ENCODE measurements around the gene REC114.

REC114 gene

DNA sequence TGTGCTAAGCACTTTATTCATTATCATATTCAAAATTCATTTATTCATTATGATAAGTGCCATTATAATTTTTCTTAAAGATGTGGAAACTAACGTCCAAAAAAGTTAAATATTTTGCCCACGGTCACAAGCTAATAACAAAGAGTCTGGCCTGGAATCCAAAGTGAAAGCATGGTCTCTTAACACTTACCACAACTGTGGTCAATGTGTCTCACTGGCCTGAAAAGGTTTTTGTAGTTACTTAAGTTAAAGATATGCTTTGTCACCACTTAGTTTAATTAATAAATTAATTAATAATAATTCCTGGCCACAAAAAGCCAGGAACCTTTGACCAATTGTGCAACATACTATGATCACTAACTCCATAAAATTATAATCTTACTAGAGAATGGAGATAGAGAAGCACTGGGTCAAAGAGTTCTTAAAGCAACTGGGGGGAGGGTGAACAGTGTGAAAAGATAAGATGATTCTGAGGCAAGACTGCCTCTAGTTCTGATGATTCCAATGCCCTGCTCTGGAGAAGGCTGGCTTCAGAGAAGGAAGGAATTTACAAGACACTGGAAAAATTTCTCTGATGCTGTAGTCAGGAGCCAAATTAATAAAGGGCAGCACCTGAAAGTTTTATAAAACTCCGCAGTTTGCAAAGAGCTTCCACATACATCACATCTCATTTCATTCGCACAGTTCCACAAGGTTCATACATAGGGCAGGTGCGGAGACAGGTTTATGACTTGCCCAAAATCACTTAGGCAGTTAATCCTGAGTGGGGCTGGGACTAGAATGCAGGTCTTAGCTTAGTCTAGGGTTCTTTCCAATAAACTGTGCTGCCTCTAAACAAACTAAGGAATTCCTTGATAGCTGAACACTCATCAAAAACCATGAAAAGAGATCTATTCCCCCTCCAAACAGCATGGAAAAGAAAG, 157.7 kb downstream of the REC114 start:
- TF ChIP-seq, protein P1, sequence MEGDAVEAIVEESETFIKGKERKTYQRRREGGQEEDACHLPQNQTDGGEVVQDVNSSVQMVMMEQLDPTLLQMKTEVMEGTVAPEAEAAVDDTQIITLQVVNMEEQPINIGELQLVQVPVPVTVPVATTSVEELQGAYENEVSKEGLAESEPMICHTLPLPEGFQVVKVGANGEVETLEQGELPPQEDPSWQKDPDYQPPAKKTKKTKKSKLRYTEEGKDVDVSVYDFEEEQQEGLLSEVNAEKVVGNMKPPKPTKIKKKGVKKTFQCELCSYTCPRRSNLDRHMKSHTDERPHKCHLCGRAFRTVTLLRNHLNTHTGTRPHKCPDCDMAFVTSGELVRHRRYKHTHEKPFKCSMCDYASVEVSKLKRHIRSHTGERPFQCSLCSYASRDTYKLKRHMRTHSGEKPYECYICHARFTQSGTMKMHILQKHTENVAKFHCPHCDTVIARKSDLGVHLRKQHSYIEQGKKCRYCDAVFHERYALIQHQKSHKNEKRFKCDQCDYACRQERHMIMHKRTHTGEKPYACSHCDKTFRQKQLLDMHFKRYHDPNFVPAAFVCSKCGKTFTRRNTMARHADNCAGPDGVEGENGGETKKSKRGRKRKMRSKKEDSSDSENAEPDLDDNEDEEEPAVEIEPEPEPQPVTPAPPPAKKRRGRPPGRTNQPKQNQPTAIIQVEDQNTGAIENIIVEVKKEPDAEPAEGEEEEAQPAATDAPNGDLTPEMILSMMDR (IDR thresholded peaks at IDR 0.05), result no peak

DNA sequence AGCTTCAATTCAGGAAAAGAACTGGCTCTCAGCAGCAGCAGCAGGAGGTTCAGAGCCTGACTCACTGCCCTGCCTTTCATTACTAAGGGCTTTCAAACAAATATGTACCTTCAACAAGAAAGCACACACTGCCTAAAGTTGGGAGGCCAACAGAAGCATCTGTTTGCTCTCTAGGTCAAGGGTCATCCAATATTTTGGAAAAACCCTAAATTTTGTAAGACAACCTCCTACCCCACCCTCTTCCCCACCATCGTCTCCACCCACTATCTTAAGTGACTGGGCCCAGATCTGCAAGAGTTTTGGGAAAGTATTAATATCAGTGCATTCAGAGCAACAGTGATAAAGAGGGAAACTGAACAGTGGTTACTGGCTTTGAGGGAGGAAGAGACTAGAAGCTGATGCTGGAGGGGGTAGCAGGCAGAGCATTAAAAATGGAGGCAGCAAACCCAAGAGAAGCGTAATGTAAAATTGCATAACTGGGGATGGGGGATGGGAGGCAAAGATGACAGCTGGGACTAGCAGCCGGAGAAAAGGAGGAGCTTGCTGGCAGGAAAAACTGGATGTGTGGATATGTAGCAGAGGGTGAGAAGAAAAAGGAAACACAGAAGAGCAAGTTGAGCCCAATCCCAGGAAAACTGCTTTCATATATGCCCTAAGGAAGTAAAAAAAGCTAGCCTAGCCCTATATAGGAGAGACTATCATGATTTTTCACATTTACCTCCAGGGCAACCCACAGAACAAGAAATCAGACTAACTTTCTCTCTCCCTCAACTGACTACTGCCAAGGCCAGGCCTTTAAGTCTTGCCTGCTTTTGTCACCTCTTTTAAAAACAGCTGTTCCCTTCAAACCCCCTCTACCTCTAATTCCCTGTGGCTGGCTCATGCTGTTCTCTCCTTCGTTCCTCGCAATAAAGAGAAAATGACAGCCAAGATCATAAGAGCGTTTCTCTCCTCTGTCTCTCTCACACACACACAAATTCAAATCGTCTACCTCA, 158.8 kb downstream of the REC114 start:
- TF ChIP-seq, protein P1 (IDR thresholded peaks at IDR 0.05), result no peak

DNA sequence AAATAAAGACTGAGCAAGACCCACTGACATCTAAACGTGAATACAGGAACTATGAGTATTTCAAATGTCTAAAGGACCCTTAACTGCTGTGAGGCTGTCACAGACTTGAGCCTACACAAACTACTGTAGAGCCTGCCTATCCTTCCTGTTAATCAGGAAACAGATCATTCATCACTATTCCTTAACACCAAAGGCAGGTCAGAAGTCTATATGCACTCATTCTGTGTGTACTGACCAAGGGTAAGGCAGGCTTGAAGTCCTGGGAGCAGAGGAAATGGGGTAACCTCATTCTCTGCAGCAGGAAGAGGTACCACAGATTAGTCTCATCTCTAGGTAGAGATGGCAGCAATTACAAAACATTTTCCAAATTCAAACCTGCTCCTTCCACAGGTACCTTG, 159.5 kb downstream of the REC114 start:
- TF ChIP-seq, protein P1 (IDR thresholded peaks at IDR 0.05), result no peak

DNA sequence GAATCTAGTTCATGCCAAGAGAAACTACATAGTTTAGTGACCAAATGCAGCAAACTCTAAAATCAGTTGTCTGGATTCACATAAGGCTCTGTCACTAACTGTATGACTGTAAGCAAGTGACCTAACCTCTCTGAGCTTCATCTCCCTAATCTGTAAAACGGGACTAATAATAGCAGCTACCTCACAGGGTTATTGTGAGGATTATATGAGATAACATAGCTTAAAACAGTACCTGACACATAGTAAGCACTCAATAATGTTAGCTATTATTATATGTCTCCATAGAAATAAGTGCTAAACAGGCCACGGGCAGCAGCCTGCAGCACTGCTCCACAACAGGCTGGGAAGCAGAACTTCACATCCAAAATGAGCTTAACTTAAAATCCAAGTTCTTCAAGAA, 160.0 kb downstream of the REC114 start:
- TF ChIP-seq, protein P1 (IDR thresholded peaks at IDR 0.05), result no peak

DNA sequence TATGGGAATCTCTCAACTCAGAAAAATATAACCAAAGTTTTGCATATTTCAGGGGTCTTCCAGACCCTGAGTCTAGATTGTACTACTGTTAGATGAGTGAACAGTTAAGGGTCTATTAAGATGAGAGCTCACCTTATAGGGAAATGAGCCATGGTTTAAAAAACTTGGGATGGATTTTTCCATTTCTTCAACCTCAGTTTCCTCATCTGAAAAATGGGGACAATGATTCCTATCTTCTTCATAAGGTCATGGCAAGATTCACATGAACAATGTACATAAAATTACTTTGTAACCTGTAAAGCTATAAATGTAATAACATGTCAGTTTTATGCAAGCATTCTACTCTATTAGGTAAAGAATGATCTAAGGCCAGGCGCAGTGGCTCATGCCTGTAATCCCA, 161.5 kb downstream of the REC114 start:
- TF ChIP-seq, protein P1 (IDR thresholded peaks at IDR 0.05), result no peak

DNA sequence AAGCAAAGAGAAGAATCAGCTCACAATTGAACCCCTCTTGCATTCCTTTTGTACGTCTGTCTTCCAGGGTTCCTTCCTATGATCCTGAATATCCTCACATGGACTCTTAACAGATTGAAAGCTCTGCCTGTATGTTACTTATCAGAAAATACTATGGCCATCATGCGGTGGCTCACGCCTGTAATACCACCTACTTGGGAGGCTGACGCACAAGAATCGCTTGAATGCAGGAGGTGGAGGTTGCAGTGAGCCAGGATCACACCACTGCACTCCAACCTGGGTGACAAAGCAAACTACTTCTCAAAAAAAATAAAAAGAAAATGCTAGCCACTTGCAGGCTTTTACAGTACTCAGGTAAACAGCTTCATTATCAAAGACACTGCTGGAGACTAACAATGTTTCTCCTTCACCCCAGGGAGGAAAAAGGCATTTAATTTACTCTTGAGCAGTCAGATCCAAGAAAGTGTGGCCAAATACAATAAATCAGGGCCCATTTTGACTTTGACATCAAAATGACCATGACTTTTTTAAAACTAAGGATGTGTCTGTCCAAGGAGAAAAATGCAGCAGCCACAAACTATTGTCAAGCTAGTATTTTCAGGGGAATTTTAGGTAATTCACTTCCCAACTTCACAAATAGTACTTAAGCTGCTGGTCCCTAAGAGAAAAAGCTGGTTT, 162.9 kb downstream of the REC114 start:
- TF ChIP-seq, protein P1 (IDR thresholded peaks at IDR 0.05), result no peak

DNA sequence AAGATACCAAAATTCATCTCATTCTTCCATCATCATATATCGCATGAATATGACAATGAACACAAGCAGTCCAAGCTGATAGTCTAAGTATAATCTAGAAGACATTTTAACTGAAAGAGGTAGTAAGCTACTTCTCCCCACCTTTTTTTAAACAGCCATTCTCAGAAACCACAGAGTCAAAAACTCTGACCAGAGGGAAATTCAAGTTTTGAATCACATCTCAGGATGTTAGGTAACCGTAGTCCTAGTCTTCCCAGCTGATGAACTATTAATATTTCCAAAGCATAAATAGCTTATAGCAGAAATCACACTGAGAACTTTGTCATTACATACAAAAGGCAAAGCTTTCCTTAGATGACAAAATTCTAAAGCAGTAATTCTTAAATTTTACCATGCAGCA, 164.4 kb downstream of the REC114 start:
- TF ChIP-seq, protein P1 (IDR thresholded peaks at IDR 0.05), result no peak

Data from LNCAP (cell line).